Mucosa of rectum (tissue), 2 donors: ENCODE measurements around the gene ZNF780B.
"Not testable (repeated sequence)": the region's sequence is repeated elsewhere in the genome, so short reads cannot be mapped to it uniquely, and the experiment has no call there.

Source experiments
- H3K27ac ChIP-seq, 2 donors: one replicate each; pipeline ENCODE4 v1.7.0; 2013; ENCODE audit warnings: inconsistent platforms in 2 of 2, low read depth in 2 of 2, low read length in 2 of 2
- H3K27me3 ChIP-seq, 2 donors: one replicate each; pipeline ENCODE4 v1.7.0; 2013; ENCODE audit warnings: low read length in 2 of 2; ENCODE audit not compliant: control insufficient read depth in 2 of 2, insufficient read depth in 2 of 2
- H3K36me3 ChIP-seq, 2 donors: one replicate each; pipeline ENCODE4 v1.7.0; 2013; ENCODE audit warnings: low read length in 2 of 2; ENCODE audit not compliant: control insufficient read depth in 2 of 2, insufficient read depth in 2 of 2
- H3K4me1 ChIP-seq, 2 donors: one replicate each; pipeline ENCODE4 v1.7.0; 2013; ENCODE audit warnings: low read length in 2 of 2, mild to moderate bottlenecking in 1 of 2; ENCODE audit not compliant: control insufficient read depth in 2 of 2, insufficient read depth in 2 of 2
- H3K4me3 ChIP-seq, 2 donors: one replicate each; pipeline ENCODE4 v1.7.0; 2013; ENCODE audit warnings: low read length in 2 of 2
- H3K9ac ChIP-seq, 2 donors: one replicate each; pipeline ENCODE4 v1.7.0; 2013; ENCODE audit warnings: low read length in 2 of 2, low read depth in 1 of 2, mild to moderate bottlenecking in 1 of 2
- H3K9me3 ChIP-seq, 2 donors: one replicate each; pipeline ENCODE4 v1.7.0; 2013; ENCODE audit warnings: low read length in 2 of 2; ENCODE audit not compliant: control insufficient read depth in 2 of 2
- donor health status: healthy.
- donor health status: Normal muscosa, but diverticular disease.

Gene ZNF780B

GRCh38 chr19:40053491-40053890 lies 2.5 kb downstream of the ZNF780B start:
- Histone ChIP-seq H3K9ac (no peak overlapping the region), H3K4me3 (no peak overlapping the region), H3K27ac (no peak overlapping the region), H3K36me3 (peaks cover 0 to 16% of the 10 kb centered on the region in 2 donors), H3K4me1 (peaks cover 3 to 7% of the 10 kb centered on the region in 2 donors), H3K9me3 (peaks cover 0 to 4% of the 10 kb centered on the region in 2 donors), H3K27me3 (no peaks in the 10 kb centered on the region)

GRCh38 chr19:40041718-40042117 lies 14.3 kb downstream of the ZNF780B start:
- H3K27ac ChIP-seq, H3K4me1 ChIP-seq, H3K4me3 ChIP-seq, H3K9ac ChIP-seq, H3K27me3 ChIP-seq: not testable (repeated sequence)
- Histone ChIP-seq H3K9me3 (peaks cover 5 to 18% of the 10 kb centered on the region in 2 donors), H3K36me3 (peaks cover 25 to 32% of the 10 kb centered on the region in 2 donors)

- not testable (repeated sequence) for H3K36me3 ChIP-seq
- peaks cover 29% of the 10 kb centered on the region in 2 donors for H3K9me3 ChIP-seq
Measured at GRCh38 chr19:40038047-40038446, 18.0 kb downstream of the ZNF780B start.

GRCh38 chr19:40035996-40036395 lies 20.0 kb downstream of the ZNF780B start:
- Histone ChIP-seq H3K9me3 (peaks cover 32 to 41% of the 10 kb centered on the region in 2 donors), H3K27me3 (no peaks in the 10 kb centered on the region), H3K4me3 (no peak overlapping the region), H3K36me3 (no peaks in the 10 kb centered on the region), H3K9ac (no peak overlapping the region), H3K4me1 (no peaks in the 10 kb centered on the region), H3K27ac (no peak overlapping the region)

More at GRCh38 chr19:40038047-40038446, 18.0 kb downstream of the ZNF780B start:
- not testable (repeated sequence) for H3K27me3 ChIP-seq, H3K9ac ChIP-seq, H3K4me3 ChIP-seq, H3K4me1 ChIP-seq, H3K27ac ChIP-seq

GRCh38 chr19:40033989-40034560 lies 22.0 kb downstream of the ZNF780B start:
- H3K9me3 ChIP-seq, result peaks cover 40 to 44% of the 10 kb centered on the region in 2 donors
- H3K27me3 ChIP-seq, result no peaks in the 10 kb centered on the region

GRCh38 chr19:40026597-40026970 lies 29.4 kb downstream of the ZNF780B start:
- no peak overlapping the region for H3K9ac ChIP-seq
- no peaks in the 10 kb centered on the region for H3K27me3 ChIP-seq
- no peak overlapping the region for H3K4me3 ChIP-seq
- H3K4me1 ChIP-seq, result no peaks in the 10 kb centered on the region
- no peak overlapping the region for H3K27ac ChIP-seq
- H3K9me3 ChIP-seq, result peaks cover 38 to 41% of the 10 kb centered on the region in 2 donors
- no peaks in the 10 kb centered on the region for H3K36me3 ChIP-seq

More at GRCh38 chr19:40033989-40034560, 22.0 kb downstream of the ZNF780B start:
- H3K9ac ChIP-seq, result no peak overlapping the region
- H3K27ac ChIP-seq, result no peak overlapping the region
- H3K4me1 ChIP-seq, result no peaks in the 10 kb centered on the region
- H3K4me3 ChIP-seq, result no peak overlapping the region
- no peaks in the 10 kb centered on the region for H3K36me3 ChIP-seq

- no peaks in the 10 kb centered on the region for H3K4me1 ChIP-seq
- no peak overlapping the region for H3K4me3 ChIP-seq
- H3K27me3 ChIP-seq, result no peaks in the 10 kb centered on the region
- H3K9me3 ChIP-seq, result peaks cover 36 to 38% of the 10 kb centered on the region in 2 donors
- H3K9ac ChIP-seq, result no peak overlapping the region
- no peaks in the 10 kb centered on the region for H3K36me3 ChIP-seq
- no peak overlapping the region for H3K27ac ChIP-seq
Measured at GRCh38 chr19:40025938-40026596, 30.0 kb downstream of the ZNF780B start.

GRCh38 chr19:40023969-40024368 lies 32.1 kb downstream of the ZNF780B start:
- H3K4me3 ChIP-seq, result no peak overlapping the region
- H3K9me3 ChIP-seq, result peaks cover 32% of the 10 kb centered on the region in 2 donors
- H3K4me1 ChIP-seq, result no peaks in the 10 kb centered on the region
- no peak overlapping the region for H3K27ac ChIP-seq
- no peaks in the 10 kb centered on the region for H3K27me3 ChIP-seq
- H3K36me3 ChIP-seq, result no peaks in the 10 kb centered on the region
- no peak overlapping the region for H3K9ac ChIP-seq

- Histone ChIP-seq H3K4me3 (no peak overlapping the region), H3K36me3 (peaks cover 0 to 15% of the 10 kb centered on the region in 2 donors), H3K4me1 (no peaks in the 10 kb centered on the region), H3K9me3 (peaks cover 19 to 26% of the 10 kb centered on the region in 2 donors), H3K27me3 (no peaks in the 10 kb centered on the region), H3K27ac (no peak overlapping the region), H3K9ac (no peak overlapping the region)
Measured at GRCh38 chr19:40013991-40014390, 42.0 kb downstream of the ZNF780B start.

- Histone ChIP-seq H3K4me1 (no peaks in the 10 kb centered on the region), H3K27ac (no peak overlapping the region), H3K4me3 (no peak overlapping the region), H3K36me3 (peaks cover 6 to 22% of the 10 kb centered on the region in 2 donors), H3K9ac (no peak overlapping the region), H3K27me3 (no peaks in the 10 kb centered on the region), H3K9me3 (peaks cover 9 to 15% of the 10 kb centered on the region in 2 donors)
Measured at GRCh38 chr19:40009674-40010073, 46.4 kb downstream of the ZNF780B start.
